PC-9 (cell line): Measurements from ENCODE around the gene ATP23. TPM values are rescaled to one million over a fixed set of nuclear protein-coding genes. Genes with fewer than 3 reads are reported as not detected.

Source experiments
- BruUV-seq: library from RNA; stranded (reverse); fragments of 400-500 nt; replicated peaks from 2 replicates; lab custom pipeline; 2021; lab: Mats Ljungman, UMichigan
- CTCF ChIA-PET: fragments of 300-600 bp; sonication (Branson Sonifier 250); formaldehyde crosslinking; loops from one replicate; lab custom pipeline; 2022; ENCODE audit warnings: antibody characterized with exemption; lab: Charles Lee
- POLR2A ChIA-PET: fragments of 300-600 bp; sonication (Branson Sonifier 250); formaldehyde crosslinking; loops from one replicate; lab custom pipeline; 2022; ENCODE audit warnings: antibody characterized with exemption; ENCODE audit not compliant: unreplicated experiment; lab: Charles Lee
- DNase-seq, 2 experiments: peaks; one replicate each; pipeline versions ENCODE4 v3.0.0 to v3.0.0-alpha.2; 2015 to 2022; ENCODE audit warnings: mixed read lengths in 1 of 2
- H2AFZ ChIP-seq: fragments of 200-600 bp; sonication (generic); 2 replicates; pipeline ENCODE4 v1.8.1; 2017; ENCODE audit warnings: antibody characterized with exemption
- H3F3A ChIP-seq: fragments of 200-600 bp; sonication (generic); 2 replicates; pipeline ENCODE4 v1.8.1; 2017; ENCODE audit warnings: antibody characterized with exemption, mild to moderate bottlenecking, low read depth; ENCODE audit not compliant: insufficient read depth
- H3K27ac ChIP-seq: fragments of 200-600 bp; sonication (generic); 2 replicates; pipeline ENCODE4 v1.6.1; 2016; ENCODE audit warnings: mixed run types
- H3K27me3 ChIP-seq: fragments of 200-600 bp; sonication (generic); 2 replicates; pipeline ENCODE4 v1.6.1; 2016; ENCODE audit warnings: low read depth, mixed run types; ENCODE audit not compliant: insufficient read depth
- H3K36me3 ChIP-seq: fragments of 200-600 bp; sonication (generic); 2 replicates; pipeline ENCODE4 v1.6.1; 2016; ENCODE audit warnings: low read depth, mixed run types
- H3K4me1 ChIP-seq: fragments of 200-600 bp; sonication (generic); replicated peaks from 2 replicates; pipeline ENCODE4 v1.6.1; 2016; ENCODE audit warnings: mixed run types; ENCODE audit not compliant: insufficient read depth
- H3K4me2 ChIP-seq: fragments of 200-600 bp; sonication (generic); 2 replicates; pipeline ENCODE4 v1.6.1; 2017; ENCODE audit warnings: mixed run types
- H3K4me3 ChIP-seq: fragments of 200-600 bp; sonication (generic); 2 replicates; pipeline ENCODE4 v1.6.1; 2016; ENCODE audit warnings: mixed run types
- H3K79me2 ChIP-seq: fragments of 200-600 bp; sonication (generic); 2 replicates; pipeline ENCODE4 v1.6.1; 2017; ENCODE audit warnings: low read depth, mixed run types
- H3K9me2 ChIP-seq: fragments of 200-600 bp; sonication (generic); 2 replicates; pipeline ENCODE4 v1.8.1; 2017; ENCODE audit warnings: mild to moderate bottlenecking; ENCODE audit not compliant: insufficient read depth
- H3K9me3 ChIP-seq: fragments of 200-600 bp; sonication (generic); 2 replicates; pipeline ENCODE4 v1.8.1; 2016; ENCODE audit warnings: low read depth; ENCODE audit not compliant: insufficient read depth
- H4K20me1 ChIP-seq: fragments of 200-600 bp; sonication (generic); 2 replicates; pipeline ENCODE4 v1.8.1; 2017; ENCODE audit not compliant: insufficient read depth
- CTCF ChIP-seq: fragments of 200-600 bp; sonication (generic); conservative IDR thresholded peaks from 2 replicates; pipeline ENCODE4 v1.6.1; 2017; ENCODE audit warnings: mixed run types, antibody characterized with exemption, mild to moderate bottlenecking, moderate library complexity
- EZH2 ChIP-seq: fragments of 200-600 bp; sonication (generic); IDR thresholded peaks from 2 replicates; pipeline ENCODE4 v1.8.0; 2017; ENCODE audit warnings: antibody characterized with exemption, low read depth
- intact Hi-C: fragments of 100-400 bp; cut with micrococcal nuclease; formaldehyde crosslinking; loops from one replicate; pipeline ENCODE4 v1.10.0; 2022; ENCODE audit not compliant: unreplicated experiment
- total RNA-seq: library from RNA; stranded (reverse); gene quantifications from 2 replicates; pipeline ENCODE4 v1.2.3, GENCODE V29; 2021

Gene ATP23
- total RNA-seq, 1 experiment from 2014 or later: 6.5 TPM

GRCh38 chr12:57895389-57896114 lies 45.8 kb upstream of the ATP23 start:
- H3K79me2 ChIP-seq: no peaks in the 10 kb centered on the region
- H3K4me1 ChIP-seq: peaks cover 66% of the 10 kb centered on the region
- no TSS peak for BruUV-seq
- CTCF ChIA-PET: interaction anchor here (1.1 kb wide), 1 partner anchor 123 kb away, joined by 4 read pairs; the partner anchor contains the start of genes EEF1AKMT3 and METTL1
- no peak overlapping the region for H3K27ac ChIP-seq
- POLR2A ChIA-PET: no interaction called here
- no peaks in the 10 kb centered on the region for H3K9me3 ChIP-seq
- TF ChIP-seq CTCF (no peak), EZH2 (no peak)
- intact Hi-C loops: loop anchor here (2.0 kb wide), 2 partner anchors 49 to 65 kb away; partner anchors contain the start of gene CTDSP2
- H3K9me2 ChIP-seq: no peaks in the 10 kb centered on the region
- H3K4me2 ChIP-seq: peak overlapping the region; percentile 92
- DNase-seq: no peak
- peaks cover 29% of the 10 kb centered on the region for H3F3A ChIP-seq
- no peaks in the 10 kb centered on the region for H4K20me1 ChIP-seq
- peak overlapping the region; percentile 65; the same call in 1 of the 2 replicates for H3K4me3 ChIP-seq
- H3K36me3 ChIP-seq: no peaks in the 10 kb centered on the region
- H3K27me3 ChIP-seq: no peaks in the 10 kb centered on the region
- no peak overlapping the region for H2AFZ ChIP-seq

GRCh38 chr12:57896115-57896433 lies 45.3 kb upstream of the ATP23 start:
- intact Hi-C loops: loop anchor here (2.0 kb wide), 2 partner anchors 49 to 65 kb away; partner anchors contain the start of gene CTDSP2
- Histone ChIP-seq H3K9me3 (no peaks in the 10 kb centered on the region), H3K36me3 (no peaks in the 10 kb centered on the region), H3K27me3 (no peaks in the 10 kb centered on the region), H3K4me2 (peak overlapping the region; percentile 92), H3K4me1 (peaks cover 60% of the 10 kb centered on the region), H3K9me2 (no peaks in the 10 kb centered on the region), H3K27ac (no peak overlapping the region), H4K20me1 (no peaks in the 10 kb centered on the region), H2AFZ (peak overlapping the region; percentile 84), H3F3A (peaks cover 24% of the 10 kb centered on the region), H3K79me2 (no peaks in the 10 kb centered on the region), H3K4me3 (peak overlapping the region; percentile 65)
- ChIA-PET CTCF (interaction anchor here (1.1 kb wide), 1 partner anchor 52 kb away, joined by 6 read pairs; no protein-coding TSS in a partner anchor), POLR2A (interaction anchor here (0.6 kb wide), 1 partner anchor 31 kb away, joined by 3 read pairs; no protein-coding TSS in a partner anchor)
- no peak for DNase-seq
- TF ChIP-seq EZH2: no peak
- no peak for TF ChIP-seq CTCF
- BruUV-seq: TSS peak; percentile 49

GRCh38 chr12:57896434-57897201 lies 44.7 kb upstream of the ATP23 start:
- Histone ChIP-seq H3K9me3 (no peaks in the 10 kb centered on the region), H3K79me2 (no peaks in the 10 kb centered on the region), H3K27me3 (no peaks in the 10 kb centered on the region), H3F3A (peaks cover 22% of the 10 kb centered on the region; the same call in 1 of the 2 replicates), H3K36me3 (no peaks in the 10 kb centered on the region), H3K4me2 (peak overlapping the region; percentile 92), H3K4me1 (peaks cover 56% of the 10 kb centered on the region), H2AFZ (peak overlapping the region; percentile 84), H4K20me1 (no peaks in the 10 kb centered on the region), H3K4me3 (peak overlapping the region; percentile 65), H3K9me2 (no peaks in the 10 kb centered on the region), H3K27ac (no peak overlapping the region)
- TF ChIP-seq CTCF: no peak
- TF ChIP-seq EZH2: no peak
- intact Hi-C loops: loop anchor here (2.0 kb wide), 2 partner anchors 50 to 66 kb away; partner anchors contain the start of gene CTDSP2
- DNase-seq: peak in 1 of 2 experiments; percentile 36
- CTCF ChIA-PET: interaction anchor here (0.6 to 1.6 kb wide), 8 partner anchors 8 to 973 kb away, joined by 3 to 7 read pairs (median 6); partner anchors contain the start of gene CTDSP2
- no TSS peak for BruUV-seq
- POLR2A ChIA-PET: interaction anchor here (0.6 kb wide), 2 partner anchors 31 to 45 kb away, joined by 3 to 4 read pairs; partner anchors contain the start of gene ATP23
